OCI-LY7 (cell line): ENCODE data around the gene ZNF678. TPM values are rescaled to one million over a fixed set of nuclear protein-coding genes. Genes with fewer than 3 reads are reported as not detected.
"Not testable (repeated sequence)": the region's sequence is repeated elsewhere in the genome, so short reads cannot be mapped to it uniquely, and the experiment has no call there.

Experiments
- BruUV-seq: library from RNA; stranded (reverse); fragments of 400-500 nt; replicated peaks from 2 replicates; lab custom pipeline; 2021; lab: Mats Ljungman, UMichigan
- CTCF ChIA-PET: fragments of 300-600 bp; sonication (Branson Sonifier 250); formaldehyde crosslinking; loops from one replicate; lab custom pipeline; 2022; ENCODE audit warnings: antibody characterized with exemption; ENCODE audit not compliant: unreplicated experiment; lab: Charles Lee
- POLR2A ChIA-PET: fragments of 300-600 bp; sonication (Branson Sonifier 250); formaldehyde crosslinking; loops from one replicate; lab custom pipeline; 2022; ENCODE audit warnings: antibody characterized with exemption; lab: Charles Lee
- DNase-seq: peaks from one replicate; pipeline ENCODE4 v3.0.0-alpha.2; 2015; ENCODE audit warnings: low spot score
- H2AFZ ChIP-seq: fragments of 200-600 bp; sonication (generic), shearing (Covaris generic); 2 replicates; pipeline ENCODE4 v1.6.1; 2014; ENCODE audit warnings: mild to moderate bottlenecking, antibody characterized with exemption, low read length, moderate library complexity
- H3K27ac ChIP-seq: fragments of 200-600 bp; sonication (generic); 2 replicates; pipeline ENCODE4 v1.5.1; 2014; ENCODE audit warnings: mixed run types, low read depth, mild to moderate bottlenecking, moderate library complexity, low read length, inconsistent platforms; ENCODE audit not compliant: poor library complexity, severe bottlenecking
- H3K36me3 ChIP-seq: fragments of 200-600 bp; sonication (generic); 2 replicates; pipeline ENCODE4 v1.6.1; 2014; ENCODE audit warnings: mild to moderate bottlenecking, antibody characterized with exemption, low read length, moderate library complexity, mixed read lengths; ENCODE audit not compliant: insufficient read depth
- H3K4me1 ChIP-seq: fragments of 200-600 bp; sonication (generic); 2 replicates; pipeline ENCODE4 v1.5.1; 2014; ENCODE audit warnings: mild to moderate bottlenecking, low read length; ENCODE audit not compliant: insufficient read depth, poor library complexity, severe bottlenecking
- H3K4me2 ChIP-seq: fragments of 200-600 bp; sonication (generic); 2 replicates; pipeline ENCODE4 v1.6.1; 2014; ENCODE audit warnings: mild to moderate bottlenecking, low read length
- H3K4me3 ChIP-seq: fragments of 200-600 bp; sonication (generic); 2 replicates; pipeline ENCODE4 v1.5.1; 2014; ENCODE audit warnings: mild to moderate bottlenecking, low read depth, low read length; ENCODE audit not compliant: poor library complexity, severe bottlenecking
- H3K79me2 ChIP-seq: fragments of 200-600 bp; sonication (generic); 2 replicates; pipeline ENCODE4 v1.6.1; 2016; ENCODE audit warnings: low read depth, mild to moderate bottlenecking, low read length, moderate library complexity, mixed read lengths; ENCODE audit not compliant: insufficient read depth
- H3K9me2 ChIP-seq: fragments of 200-600 bp; sonication (generic); 2 replicates; pipeline ENCODE4 v1.6.1; 2016; ENCODE audit warnings: mild to moderate bottlenecking, low read length, mixed read lengths; ENCODE audit not compliant: insufficient read depth
- H3K9me3 ChIP-seq: fragments of 200-600 bp; sonication (generic); 2 replicates; pipeline ENCODE4 v1.6.1; 2014; ENCODE audit warnings: mild to moderate bottlenecking, mixed run types, low read length, mixed read lengths
- H4K20me1 ChIP-seq: fragments of 200-600 bp; sonication (generic); 2 replicates; pipeline ENCODE4 v1.6.1; 2014; ENCODE audit warnings: mild to moderate bottlenecking, antibody characterized with exemption, low read length, moderate library complexity, mixed read lengths; ENCODE audit not compliant: insufficient read depth
- EZH2phosphoT487 ChIP-seq: fragments of 200-600 bp; sonication (generic); IDR thresholded peaks from 2 replicates; pipeline ENCODE4 v1.6.1; 2018; ENCODE audit warnings: low read depth, borderline replicate concordance, mild to moderate bottlenecking, mixed run types, antibody characterized with exemption, low read length, moderate library complexity, mixed read lengths
- intact Hi-C: fragments of 100-400 bp; cut with micrococcal nuclease; formaldehyde crosslinking; loops from one replicate; pipeline ENCODE4 v1.10.0; 2022; ENCODE audit not compliant: unreplicated experiment
- total RNA-seq, 2 experiments: library from RNA; depleted of rRNA in 1 of 2; stranded (reverse); fragments of >200 nt in 1 of 2; shearing (Covaris generic) in 1 of 2; gene quantifications; 2 replicates each; pipeline ENCODE4 v1.2.3, GENCODE V29; 2014 to 2022
- TF ChIP-seq, protein P1 (sequence below): fragments of 200-600 bp; sonication (generic); conservative IDR thresholded peaks from 2 replicates; pipeline ENCODE4 v1.5.1; 2014; ENCODE audit warnings: mild to moderate bottlenecking, antibody characterized with exemption, low read length, moderate library complexity, mixed read lengths

ZNF678 gene
- total RNA-seq, 2 experiments from 2014 or later = 19.7 to 23.9 TPM

DNA sequence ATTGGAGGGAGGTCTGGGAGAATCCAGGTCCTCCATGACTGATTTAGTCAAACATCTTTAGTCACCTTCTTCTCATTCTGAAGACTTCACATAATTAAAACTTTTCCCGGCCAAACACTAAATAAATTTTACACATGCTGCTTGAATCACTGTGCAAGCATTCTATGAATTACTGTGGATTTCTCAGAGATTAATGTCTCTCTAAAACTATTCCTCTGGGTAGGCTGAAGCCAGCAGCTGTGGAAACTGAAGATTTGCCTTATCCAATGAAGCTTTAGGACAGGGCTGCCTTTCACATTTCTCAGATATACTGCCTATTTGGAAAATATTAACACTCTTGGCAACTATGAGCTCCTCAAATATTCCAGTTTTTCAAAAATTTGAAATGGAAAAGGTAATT, 110.1 kb downstream of the ZNF678 start:
- no peaks in the 10 kb centered on the region for H3K36me3 ChIP-seq
- H4K20me1 ChIP-seq = no peaks in the 10 kb centered on the region
- TF ChIP-seq, protein P1, sequence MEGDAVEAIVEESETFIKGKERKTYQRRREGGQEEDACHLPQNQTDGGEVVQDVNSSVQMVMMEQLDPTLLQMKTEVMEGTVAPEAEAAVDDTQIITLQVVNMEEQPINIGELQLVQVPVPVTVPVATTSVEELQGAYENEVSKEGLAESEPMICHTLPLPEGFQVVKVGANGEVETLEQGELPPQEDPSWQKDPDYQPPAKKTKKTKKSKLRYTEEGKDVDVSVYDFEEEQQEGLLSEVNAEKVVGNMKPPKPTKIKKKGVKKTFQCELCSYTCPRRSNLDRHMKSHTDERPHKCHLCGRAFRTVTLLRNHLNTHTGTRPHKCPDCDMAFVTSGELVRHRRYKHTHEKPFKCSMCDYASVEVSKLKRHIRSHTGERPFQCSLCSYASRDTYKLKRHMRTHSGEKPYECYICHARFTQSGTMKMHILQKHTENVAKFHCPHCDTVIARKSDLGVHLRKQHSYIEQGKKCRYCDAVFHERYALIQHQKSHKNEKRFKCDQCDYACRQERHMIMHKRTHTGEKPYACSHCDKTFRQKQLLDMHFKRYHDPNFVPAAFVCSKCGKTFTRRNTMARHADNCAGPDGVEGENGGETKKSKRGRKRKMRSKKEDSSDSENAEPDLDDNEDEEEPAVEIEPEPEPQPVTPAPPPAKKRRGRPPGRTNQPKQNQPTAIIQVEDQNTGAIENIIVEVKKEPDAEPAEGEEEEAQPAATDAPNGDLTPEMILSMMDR = no peak
- TF ChIP-seq EZH2phosphoT487 = no peak
- H3K4me3 ChIP-seq = no peak overlapping the region
- no peak overlapping the region for H3K4me2 ChIP-seq
- no TSS peak for BruUV-seq
- POLR2A ChIA-PET = no interaction called here
- intact Hi-C loops = no loop called here
- H3K27ac ChIP-seq = no peak overlapping the region
- CTCF ChIA-PET = no interaction called here
- no peaks in the 10 kb centered on the region for H3K79me2 ChIP-seq
- no peak for DNase-seq
- H2AFZ ChIP-seq = no peak overlapping the region
- no peaks in the 10 kb centered on the region for H3K4me1 ChIP-seq
- H3K9me2 ChIP-seq = no peaks in the 10 kb centered on the region
- peaks cover 6% of the 10 kb centered on the region; the same call in 1 of the 2 replicates for H3K9me3 ChIP-seq

DNA sequence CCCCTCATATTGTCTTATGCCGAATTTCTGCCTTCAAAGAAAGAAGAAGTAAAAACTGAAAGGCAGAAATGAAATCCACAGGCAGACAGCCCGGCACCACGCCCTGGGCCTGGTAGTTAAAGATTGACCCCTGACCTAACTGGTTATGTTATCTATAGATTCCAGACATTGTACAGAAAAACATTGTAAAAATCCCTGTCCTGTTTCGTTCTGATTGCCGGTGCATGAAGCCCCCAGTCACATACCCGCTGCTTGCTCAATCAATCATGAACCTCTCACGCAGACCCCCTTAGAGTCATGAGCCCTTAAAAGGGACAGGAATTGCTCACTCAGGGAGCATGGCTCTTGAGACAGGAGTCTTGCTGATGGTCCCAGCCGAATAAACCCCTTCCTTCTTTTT, 122.5 kb downstream of the ZNF678 start:
- no peak overlapping the region for H3K4me2 ChIP-seq
- H3K9me3 ChIP-seq = no peaks in the 10 kb centered on the region
- H3K4me3 ChIP-seq = no peak overlapping the region
- H3K27ac ChIP-seq = no peak overlapping the region
- no TSS peak for BruUV-seq
- intact Hi-C loops = no loop called here
- no peaks in the 10 kb centered on the region for H4K20me1 ChIP-seq
- H3K9me2 ChIP-seq = no peaks in the 10 kb centered on the region
- DNase-seq = no peak
- TF ChIP-seq, protein P1 = no peak
- no peak for TF ChIP-seq EZH2phosphoT487
- H2AFZ ChIP-seq = no peak overlapping the region
- ChIA-PET CTCF (no interaction called here), POLR2A (no interaction called here)
- no peaks in the 10 kb centered on the region for H3K4me1 ChIP-seq
- H3K79me2 ChIP-seq = no peaks in the 10 kb centered on the region
- no peaks in the 10 kb centered on the region for H3K36me3 ChIP-seq

DNA sequence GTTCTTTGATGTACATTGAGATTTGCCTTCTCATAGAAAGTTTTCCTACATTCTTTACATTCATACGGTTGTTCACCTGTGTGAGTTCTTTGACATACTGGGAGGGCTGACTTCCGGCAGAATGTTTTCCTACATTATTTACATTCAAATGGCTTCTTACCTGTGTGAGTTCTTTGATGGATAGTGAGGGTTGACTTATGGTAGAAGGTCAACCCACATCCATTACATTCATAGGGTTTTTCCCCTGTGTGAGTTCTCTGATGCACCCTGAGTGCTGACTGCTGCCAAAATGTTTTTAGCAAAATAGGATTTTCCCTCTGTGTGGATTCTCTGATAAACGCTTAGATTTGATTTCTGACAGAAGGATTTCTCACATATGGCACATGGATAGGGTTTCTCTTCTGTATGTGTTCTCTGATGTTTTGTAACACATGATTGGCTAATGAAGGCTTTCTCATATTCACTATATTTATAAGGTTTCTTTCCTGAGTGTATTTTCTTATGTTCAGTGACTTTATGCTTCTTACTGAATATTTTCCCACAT, 134.0 kb downstream of the ZNF678 start:
- no peak for TF ChIP-seq EZH2phosphoT487
- TF ChIP-seq, protein P1 = no peak
- Histone ChIP-seq H3K27ac (no peak overlapping the region), H3K4me1 (no peaks in the 10 kb centered on the region), H2AFZ (no peak overlapping the region), H3K9me3 (0 out of 2 replicates have a peak, but pooled peaks cover 5% of the 10 kb centered on the region), H3K4me2 (no peak overlapping the region), H3K4me3 (no peak overlapping the region), H3K36me3 (no peaks in the 10 kb centered on the region), H4K20me1 (no peaks in the 10 kb centered on the region), H3K9me2 (no peaks in the 10 kb centered on the region), H3K79me2 (no peaks in the 10 kb centered on the region)
- intact Hi-C loops = loop anchor here (10.0 kb wide), 1 partner anchor 213 kb away; no protein-coding TSS in a partner anchor
- DNase-seq = no peak
- POLR2A ChIA-PET = no interaction called here
- CTCF ChIA-PET = no interaction called here
- no TSS peak for BruUV-seq

DNA sequence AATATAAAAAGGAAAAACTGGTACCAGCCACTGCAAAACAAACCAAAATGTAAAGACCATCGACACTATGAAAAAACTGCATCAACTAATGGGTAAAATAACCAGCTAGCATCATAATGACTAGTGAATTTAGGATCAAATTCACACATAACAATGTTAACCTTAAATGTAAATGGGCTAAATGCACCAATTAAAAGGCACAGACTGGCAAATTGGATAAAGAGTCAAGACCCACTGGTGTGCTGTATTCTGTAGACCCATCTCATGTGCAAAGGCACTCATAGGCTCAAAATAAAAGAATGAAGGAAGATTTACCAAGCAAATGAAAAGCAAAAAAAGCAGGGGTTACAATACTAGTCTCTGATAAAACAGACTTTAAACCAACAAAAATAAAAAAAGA, 138.3 kb downstream of the ZNF678 start:
- H3K4me1 ChIP-seq, BruUV-seq, H3K36me3 ChIP-seq, H4K20me1 ChIP-seq, H2AFZ ChIP-seq, H3K4me3 ChIP-seq, H3K9me3 ChIP-seq, POLR2A ChIA-PET, intact Hi-C loops, CTCF ChIA-PET, H3K4me2 ChIP-seq, H3K27ac ChIP-seq, H3K79me2 ChIP-seq, H3K9me2 ChIP-seq, DNase-seq: not testable (repeated sequence)
